ENCODE measurements around the gene TPK1. TPM values are rescaled to one million over a fixed set of nuclear protein-coding genes. Genes with fewer than 3 reads are reported as not detected.

The TPK1 gene
- total RNA-seq, 6 donors from 2014 or later, result 4.2 to 12.3 (median 9.1) TPM

DNA sequence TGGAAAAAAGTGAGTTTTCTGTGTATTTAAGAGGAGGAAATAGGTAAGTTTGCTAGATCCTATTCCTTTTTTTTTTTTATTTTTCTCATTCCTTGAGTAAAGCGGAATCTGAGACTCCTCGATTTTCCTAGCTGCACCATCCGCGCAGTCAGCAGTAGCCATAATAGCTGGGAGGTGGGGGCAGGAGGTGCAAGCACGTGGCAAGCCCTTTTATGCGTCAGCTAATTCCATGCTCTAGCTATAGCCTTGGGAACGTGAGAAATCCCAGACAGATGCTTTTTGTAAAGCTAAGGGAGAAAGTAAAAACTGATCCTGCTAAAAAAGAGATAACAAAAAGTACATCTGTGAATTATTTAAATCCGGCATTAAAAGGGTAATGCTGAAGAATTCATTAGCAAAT, 33.2 kb upstream of the TPK1 start:
- ATAC-seq (ENCODE audit: low FRiP score in 2 of 2) (no peak), DNase-seq (no peak)
- Histone ChIP-seq H3K27me3 (no peaks in the 10 kb centered on the region), H3K9me3 (no peaks in the 10 kb centered on the region), H3K4me3 (no peak overlapping the region), H3K4me1 (no peaks in the 10 kb centered on the region), H3K36me3 (no peaks in the 10 kb centered on the region), H3K27ac (no peak overlapping the region)
- no peak for TF ChIP-seq EP300 (IDR thresholded peaks at IDR 0.05)
- TF ChIP-seq POLR2A (IDR thresholded peaks at IDR 0.05), result no peak
- no peak for TF ChIP-seq CTCF (IDR thresholded peaks at IDR 0.05)
- no peak for TF ChIP-seq POLR2AphosphoS5 (IDR thresholded peaks at IDR 0.05)
- 83 to 84% methylated on average over 8 of the region's 8 CpGs for WGBS, 2 donors

- Histone ChIP-seq H3K4me1 (no peaks in the 10 kb centered on the region), H3K36me3 (no peaks in the 10 kb centered on the region), H3K4me3 (no peak overlapping the region), H3K9me3 (no peaks in the 10 kb centered on the region), H3K27me3 (no peaks in the 10 kb centered on the region), H3K27ac (no peak overlapping the region)
- TF ChIP-seq EP300 (IDR thresholded peaks at IDR 0.05) (no peak), CTCF (IDR thresholded peaks at IDR 0.05) (no peak), POLR2AphosphoS5 (IDR thresholded peaks at IDR 0.05) (no peak), POLR2A (IDR thresholded peaks at IDR 0.05) (no peak)
- ATAC-seq (ENCODE audit: low FRiP score in 2 of 2) (no peak), DNase-seq (no peak)
- 81 to 84% methylated on average over 3 of the region's 3 CpGs for WGBS, 2 donors
Observed at GRCh38 chr7:144866189-144866588, 30.3 kb upstream of the TPK1 start.

DNA sequence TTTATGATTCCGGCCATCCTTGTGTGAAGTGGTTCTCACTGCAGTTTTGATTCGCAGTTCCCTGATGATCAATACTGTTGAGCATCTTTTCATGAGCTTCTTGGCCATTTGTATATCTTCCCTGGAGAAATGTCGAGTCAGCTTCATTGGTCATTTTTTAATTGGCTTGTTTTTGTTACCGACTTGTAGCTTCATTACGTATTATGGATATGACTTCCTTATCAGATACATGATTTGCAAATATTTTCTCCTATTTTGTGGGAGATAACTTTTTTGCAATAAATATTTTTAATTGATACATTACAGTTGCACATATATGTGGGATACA, 27.4 kb upstream of the TPK1 start:
- 91 to 95% methylated on average over 5 of the region's 5 CpGs for WGBS, 2 donors
- no peak overlapping the region for H3K4me3 ChIP-seq
- no peaks in the 10 kb centered on the region for H3K9me3 ChIP-seq
- no peaks in the 10 kb centered on the region for H3K27me3 ChIP-seq
- ATAC-seq (ENCODE audit: low FRiP score in 2 of 2) (no peak), DNase-seq (no peak)
- H3K4me1 ChIP-seq, result no peaks in the 10 kb centered on the region
- H3K36me3 ChIP-seq, result no peaks in the 10 kb centered on the region
- TF ChIP-seq POLR2AphosphoS5 (IDR thresholded peaks at IDR 0.05) (no peak), CTCF (IDR thresholded peaks at IDR 0.05) (no peak), POLR2A (IDR thresholded peaks at IDR 0.05) (no peak), EP300 (IDR thresholded peaks at IDR 0.05) (no peak)
- H3K27ac ChIP-seq, result no peak overlapping the region

DNA sequence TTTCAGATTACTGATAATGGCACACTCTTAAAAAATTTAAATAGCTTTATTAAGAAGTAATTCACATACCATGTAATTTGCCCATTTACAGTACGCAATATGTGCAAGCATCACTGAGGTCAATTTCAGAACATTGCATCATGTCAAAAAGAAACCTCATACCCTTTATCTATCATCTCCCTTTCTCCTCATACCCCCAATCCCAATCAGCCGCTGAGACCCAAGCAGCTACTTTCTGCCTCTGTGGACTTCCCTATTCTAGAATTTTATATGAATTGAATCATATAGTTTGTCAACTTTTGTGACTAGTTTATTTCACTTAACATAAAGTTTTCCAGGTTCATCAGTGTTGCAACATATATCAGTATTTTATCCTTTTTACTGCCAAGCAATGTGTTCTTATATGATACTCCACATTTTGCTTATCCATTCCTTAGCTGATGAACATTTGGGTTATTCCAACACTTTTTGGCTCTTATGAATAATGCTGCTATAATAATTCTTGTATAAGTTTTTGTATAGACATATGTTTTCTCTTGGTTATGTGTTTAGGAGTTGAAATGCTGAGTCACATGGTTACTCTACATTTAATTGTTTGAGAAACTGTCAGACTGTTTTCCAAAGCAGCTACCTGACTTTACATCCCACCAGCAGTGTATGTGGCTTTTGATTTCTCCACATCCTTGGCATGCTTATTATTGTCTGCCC, 26.9 kb upstream of the TPK1 start:
- Histone ChIP-seq H3K9me3 (no peaks in the 10 kb centered on the region), H3K4me1 (no peaks in the 10 kb centered on the region), H3K27me3 (no peaks in the 10 kb centered on the region), H3K27ac (no peak overlapping the region), H3K36me3 (no peaks in the 10 kb centered on the region), H3K4me3 (no peak overlapping the region)
- DNase-seq, result no peak
- no peak for ATAC-seq (ENCODE audit: low FRiP score in 2 of 2)
- WGBS, 2 donors, result 94 to 95% methylated on average over 2 of the region's 2 CpGs
- no peak for TF ChIP-seq POLR2A (IDR thresholded peaks at IDR 0.05)
- no peak for TF ChIP-seq CTCF (IDR thresholded peaks at IDR 0.05)
- TF ChIP-seq POLR2AphosphoS5 (IDR thresholded peaks at IDR 0.05), result no peak
- no peak for TF ChIP-seq EP300 (IDR thresholded peaks at IDR 0.05)

GRCh38 chr7:144859739-144860138, 23.9 kb upstream of the TPK1 start:
- no peaks in the 10 kb centered on the region for H3K27me3 ChIP-seq
- no peak overlapping the region for H3K4me3 ChIP-seq
- H3K36me3 ChIP-seq, result no peaks in the 10 kb centered on the region
- TF ChIP-seq POLR2A (IDR thresholded peaks at IDR 0.05), result no peak
- TF ChIP-seq POLR2AphosphoS5 (IDR thresholded peaks at IDR 0.05), result no peak
- no peak for TF ChIP-seq CTCF (IDR thresholded peaks at IDR 0.05)
- TF ChIP-seq EP300 (IDR thresholded peaks at IDR 0.05), result no peak
- H3K4me1 ChIP-seq, result no peaks in the 10 kb centered on the region
- 57 to 58% methylated on average over 3 of the region's 3 CpGs for WGBS, 2 donors
- no peak overlapping the region for H3K27ac ChIP-seq
- no peaks in the 10 kb centered on the region for H3K9me3 ChIP-seq
- ATAC-seq (ENCODE audit: low FRiP score in 2 of 2) (no peak), DNase-seq (no peak)

Measured in upper lobe of left lung (tissue), 6 donors.